ENCODE data around the gene C2CD2.
A peak's percentile ranks its signal among the peaks of the same experiment; 100 is the strongest.

C2CD2 gene

DNA sequence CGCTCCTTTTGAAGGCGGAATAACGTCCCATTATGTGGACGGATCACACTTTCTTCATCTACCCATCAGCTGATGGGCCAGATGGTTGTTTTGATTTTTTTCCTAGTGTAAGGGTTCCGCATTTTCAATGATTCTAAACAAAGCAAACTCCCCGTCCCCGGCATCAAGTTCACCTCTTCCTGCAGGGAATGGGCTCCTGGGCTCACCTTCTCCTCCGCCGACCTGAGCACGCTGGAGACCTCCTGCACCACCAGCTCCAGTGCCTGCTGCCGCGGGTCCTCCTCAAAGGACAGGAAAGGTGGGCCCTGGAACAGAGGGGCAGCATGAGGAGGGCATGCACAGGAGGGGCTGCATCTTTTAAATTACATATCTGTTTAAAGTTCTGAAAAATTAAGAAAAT lies 11.9 kb downstream of the C2CD2 start:
- no CpG with 5 or more reads among the region's 12 CpGs for WGBS (ENCODE audit: extremely low coverage, insufficient coverage, low lambda C conversion rate)

DNA sequence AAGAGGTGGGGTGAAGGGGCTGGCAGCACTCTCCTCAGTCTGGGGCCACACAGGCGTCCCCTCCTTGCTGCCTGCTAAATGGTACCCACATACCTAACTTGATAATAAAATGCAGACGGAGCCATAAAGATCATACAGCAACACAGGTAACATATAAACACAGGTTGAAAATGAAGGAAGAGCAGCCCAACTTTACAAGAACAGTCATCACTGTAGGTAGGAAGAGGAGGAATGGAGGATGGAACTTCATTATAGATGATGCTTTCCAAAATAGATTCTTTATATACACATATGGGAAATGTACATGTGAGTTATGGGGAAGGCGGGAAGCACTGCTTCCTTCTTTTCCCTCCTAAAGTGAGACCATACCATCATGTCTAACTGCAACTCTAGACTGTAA lies 13.4 kb downstream of the C2CD2 start:
- H3K23ac ChIP-seq (ENCODE audit: low read length) = no peak overlapping the region

More for the DNA sequence above, 11.9 kb downstream of the C2CD2 start:
- Histone ChIP-seq H3K79me1 (ENCODE audit: low read length) (no peaks in the 10 kb centered on the region), H3K23ac (ENCODE audit: low read length) (no peak overlapping the region), H3K4me3 (ENCODE audit: low read length) (no peak overlapping the region), H2BK120ac (ENCODE audit: low read depth, low read length) (no peak overlapping the region), H3K4ac (ENCODE audit: low read depth, low read length) (no peak overlapping the region), H3K9ac (ENCODE audit: low read length) (no peak overlapping the region), H4K5ac (ENCODE audit: low read length) (no peak overlapping the region), H4K8ac (ENCODE audit: low read depth, low read length) (no peak overlapping the region), H3K18ac (ENCODE audit: low read length) (no peak overlapping the region), H3K4me1 (ENCODE audit: control insufficient read depth, low read depth, low read length) (no peaks in the 10 kb centered on the region), H3K4me2 (ENCODE audit: low read length) (no peak overlapping the region), H2AK5ac (ENCODE audit: low read length) (no peak overlapping the region), H3K27me3 (ENCODE audit: insufficient read depth, low read length, poor library complexity) (no peaks in the 10 kb centered on the region), H2BK15ac (replicated peaks; ENCODE audit: low read depth) (no peak overlapping the region), H3K36me3 (ENCODE audit: control insufficient read depth, insufficient read depth, low read length) (no peaks in the 10 kb centered on the region), H3K27ac (ENCODE audit: low read depth, low read length) (no peak overlapping the region), H3K79me2 (ENCODE audit: control insufficient read depth, insufficient read depth, low read length) (no peaks in the 10 kb centered on the region), H3K56ac (ENCODE audit: low read length) (no peak overlapping the region), H2BK5ac (ENCODE audit: low read length) (no peak overlapping the region)
- no peak for DNase-seq

DNA sequence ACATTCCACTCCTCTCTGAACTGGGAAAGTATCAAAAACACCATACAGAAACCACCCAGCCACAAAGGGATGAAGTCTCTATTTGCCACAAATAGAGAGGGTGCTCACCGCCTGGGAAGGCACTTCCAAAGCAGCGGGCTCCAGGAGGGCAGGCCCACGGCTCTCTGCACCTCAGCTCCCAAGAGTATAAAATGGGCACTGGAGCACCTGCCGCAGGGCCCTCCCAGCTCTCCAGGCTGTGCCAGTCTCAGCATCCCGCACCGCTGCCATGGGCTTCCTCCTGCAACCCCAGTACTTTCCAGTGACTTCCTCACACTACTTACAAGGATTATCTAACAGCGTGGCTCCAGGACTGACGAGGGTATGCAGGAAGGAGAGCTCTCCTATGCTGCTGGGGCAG lies 14.4 kb downstream of the C2CD2 start:
- Histone ChIP-seq H3K4me3 (ENCODE audit: low read length) (no peak overlapping the region), H3K27me3 (ENCODE audit: insufficient read depth, low read length, poor library complexity) (no peaks in the 10 kb centered on the region), H3K4ac (ENCODE audit: low read depth, low read length) (no peak overlapping the region), H3K27ac (ENCODE audit: low read depth, low read length) (no peak overlapping the region), H4K8ac (ENCODE audit: low read depth, low read length) (no peak overlapping the region), H3K23ac (ENCODE audit: low read length) (no peak overlapping the region), H3K79me1 (ENCODE audit: low read length) (no peaks in the 10 kb centered on the region), H3K4me2 (ENCODE audit: low read length) (no peak overlapping the region), H4K5ac (ENCODE audit: low read length) (no peak overlapping the region), H3K9ac (ENCODE audit: low read length) (no peak overlapping the region), H2AK5ac (ENCODE audit: low read length) (no peak overlapping the region), H3K4me1 (ENCODE audit: control insufficient read depth, low read depth, low read length) (no peaks in the 10 kb centered on the region), H2BK5ac (ENCODE audit: low read length) (no peak overlapping the region), H2BK120ac (ENCODE audit: low read depth, low read length) (no peak overlapping the region), H2BK15ac (replicated peaks; ENCODE audit: low read depth) (no peak overlapping the region), H3K56ac (ENCODE audit: low read length) (no peak overlapping the region), H3K79me2 (ENCODE audit: control insufficient read depth, insufficient read depth, low read length) (no peaks in the 10 kb centered on the region), H3K36me3 (ENCODE audit: control insufficient read depth, insufficient read depth, low read length) (no peaks in the 10 kb centered on the region), H3K18ac (ENCODE audit: low read length) (no peak overlapping the region)
- DNase-seq = no peak
- no CpG with 5 or more reads among the region's 8 CpGs for WGBS (ENCODE audit: extremely low coverage, insufficient coverage, low lambda C conversion rate)

More for the DNA sequence above, 13.4 kb downstream of the C2CD2 start:
- Histone ChIP-seq H3K79me2 (ENCODE audit: control insufficient read depth, insufficient read depth, low read length) (no peaks in the 10 kb centered on the region), H2BK5ac (ENCODE audit: low read length) (no peak overlapping the region), H4K8ac (ENCODE audit: low read depth, low read length) (no peak overlapping the region), H2BK15ac (replicated peaks; ENCODE audit: low read depth) (no peak overlapping the region), H3K9ac (ENCODE audit: low read length) (no peak overlapping the region), H3K56ac (ENCODE audit: low read length) (no peak overlapping the region), H3K4me3 (ENCODE audit: low read length) (no peak overlapping the region), H2AK5ac (ENCODE audit: low read length) (no peak overlapping the region), H4K5ac (ENCODE audit: low read length) (no peak overlapping the region), H2BK120ac (ENCODE audit: low read depth, low read length) (no peak overlapping the region), H3K4me1 (ENCODE audit: control insufficient read depth, low read depth, low read length) (no peaks in the 10 kb centered on the region), H3K18ac (ENCODE audit: low read length) (no peak overlapping the region), H3K4ac (ENCODE audit: low read depth, low read length) (no peak overlapping the region), H3K27me3 (ENCODE audit: insufficient read depth, low read length, poor library complexity) (no peaks in the 10 kb centered on the region), H3K4me2 (ENCODE audit: low read length) (no peak overlapping the region), H3K27ac (ENCODE audit: low read depth, low read length) (no peak overlapping the region), H3K36me3 (ENCODE audit: control insufficient read depth, insufficient read depth, low read length) (no peaks in the 10 kb centered on the region), H3K79me1 (ENCODE audit: low read length) (no peaks in the 10 kb centered on the region)
- no peak for DNase-seq
- WGBS (ENCODE audit: extremely low coverage, insufficient coverage, low lambda C conversion rate) = no CpG with 5 or more reads among the region's 3 CpGs

DNA sequence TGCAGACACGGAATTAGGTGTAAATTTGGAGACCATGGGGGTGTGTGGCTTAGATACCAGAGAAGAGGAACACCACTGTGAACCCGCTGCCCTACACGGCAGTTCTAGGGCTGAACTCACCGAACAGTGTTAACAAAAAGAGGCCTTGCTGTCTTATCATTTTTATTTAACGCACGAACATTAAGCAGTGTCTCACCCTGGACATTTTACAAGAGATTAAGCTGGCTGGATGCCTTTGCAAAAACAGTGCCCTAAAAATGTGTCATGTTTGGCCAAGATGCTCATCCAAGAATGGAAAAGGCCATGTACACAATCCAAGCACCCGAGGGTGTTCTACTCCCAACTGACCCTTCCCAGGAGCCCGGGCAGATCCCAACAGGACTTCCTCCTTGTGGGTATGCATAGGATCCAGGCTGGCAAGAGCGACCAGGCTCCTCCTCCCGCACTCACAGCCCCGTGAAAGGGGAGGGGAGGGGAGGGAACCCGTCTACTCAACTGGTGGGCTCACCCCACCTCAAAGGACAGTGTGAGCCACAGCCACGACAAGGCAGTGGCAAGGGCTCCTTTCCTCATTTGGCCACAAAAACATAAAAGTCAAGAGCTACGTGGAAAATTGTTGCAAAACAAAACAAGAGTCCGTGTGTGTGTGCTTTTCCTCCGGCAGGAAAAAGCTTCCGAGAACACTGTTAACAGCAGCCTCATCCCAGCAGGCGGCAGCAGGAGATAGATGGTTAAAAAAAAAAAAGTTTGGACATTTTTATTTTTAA lies 20.3 kb downstream of the C2CD2 start:
- Histone ChIP-seq H2AK5ac (ENCODE audit: low read length) (no peak overlapping the region), H3K27me3 (ENCODE audit: insufficient read depth, low read length, poor library complexity) (no peaks in the 10 kb centered on the region), H3K18ac (ENCODE audit: low read length) (no peak overlapping the region), H3K79me1 (ENCODE audit: low read length) (no peaks in the 10 kb centered on the region), H3K4me1 (ENCODE audit: control insufficient read depth, low read depth, low read length) (peaks cover 2% of the 10 kb centered on the region), H4K5ac (ENCODE audit: low read length) (no peak overlapping the region), H3K4me2 (ENCODE audit: low read length) (no peak overlapping the region), H3K4me3 (ENCODE audit: low read length) (no peak overlapping the region), H2BK5ac (ENCODE audit: low read length) (no peak overlapping the region), H2BK15ac (replicated peaks; ENCODE audit: low read depth) (no peak overlapping the region), H4K8ac (ENCODE audit: low read depth, low read length) (no peak overlapping the region), H2BK120ac (ENCODE audit: low read depth, low read length) (no peak overlapping the region), H3K36me3 (ENCODE audit: control insufficient read depth, insufficient read depth, low read length) (no peaks in the 10 kb centered on the region), H3K9ac (ENCODE audit: low read length) (no peak overlapping the region), H3K4ac (ENCODE audit: low read depth, low read length) (no peak overlapping the region), H3K79me2 (ENCODE audit: control insufficient read depth, insufficient read depth, low read length) (no peaks in the 10 kb centered on the region), H3K23ac (ENCODE audit: low read length) (no peak overlapping the region), H3K27ac (ENCODE audit: low read depth, low read length) (no peak overlapping the region), H3K56ac (ENCODE audit: low read length) (peak overlapping the region; percentile 6)
- WGBS (ENCODE audit: extremely low coverage, insufficient coverage, low lambda C conversion rate) = no CpG with 5 or more reads among the region's 18 CpGs
- no peak for DNase-seq

DNA sequence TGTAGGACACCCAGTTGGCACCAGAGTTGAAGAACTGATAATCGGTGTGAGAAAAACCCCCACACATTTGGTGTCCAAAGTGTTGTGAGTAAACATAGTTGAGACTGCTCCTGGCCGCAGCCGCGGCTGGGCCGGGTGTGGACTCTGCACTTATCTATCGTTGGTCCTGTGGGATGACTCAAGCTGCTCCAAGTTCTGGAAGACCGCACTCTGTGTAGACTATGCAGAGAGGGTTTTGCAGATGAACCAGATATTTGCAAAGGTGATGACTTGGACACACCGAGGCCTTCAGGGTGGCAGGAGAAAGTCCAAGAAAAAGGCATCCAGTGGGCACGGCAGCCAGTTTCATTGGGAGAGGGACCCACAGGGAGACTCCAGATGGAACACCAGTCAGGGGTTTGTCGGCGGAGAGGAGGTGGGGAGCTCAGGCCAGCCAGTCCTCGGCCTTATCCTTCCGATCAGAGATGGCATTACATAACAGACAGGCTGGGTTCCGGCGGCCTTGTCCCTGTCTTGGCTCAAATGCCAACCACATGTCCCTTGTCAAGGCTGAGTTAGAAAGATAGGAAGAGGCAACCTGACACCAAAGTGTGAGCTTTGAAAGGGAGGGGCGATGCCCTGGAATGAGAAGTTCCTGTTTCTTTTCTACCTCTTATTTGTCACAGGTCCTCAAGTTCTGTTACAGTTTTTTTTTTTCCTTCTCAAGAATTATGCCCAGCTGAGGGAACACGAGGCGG lies 21.1 kb downstream of the C2CD2 start:
- Histone ChIP-seq H4K5ac (ENCODE audit: low read length) (no peak overlapping the region), H3K56ac (ENCODE audit: low read length) (no peak overlapping the region), H4K8ac (ENCODE audit: low read depth, low read length) (no peak overlapping the region), H3K4me1 (ENCODE audit: control insufficient read depth, low read depth, low read length) (peaks cover 2% of the 10 kb centered on the region), H3K23ac (ENCODE audit: low read length) (no peak overlapping the region), H3K79me1 (ENCODE audit: low read length) (no peaks in the 10 kb centered on the region), H3K79me2 (ENCODE audit: control insufficient read depth, insufficient read depth, low read length) (no peaks in the 10 kb centered on the region), H2AK5ac (ENCODE audit: low read length) (no peak overlapping the region), H3K27me3 (ENCODE audit: insufficient read depth, low read length, poor library complexity) (no peaks in the 10 kb centered on the region), H3K4ac (ENCODE audit: low read depth, low read length) (no peak overlapping the region), H2BK5ac (ENCODE audit: low read length) (no peak overlapping the region), H3K36me3 (ENCODE audit: control insufficient read depth, insufficient read depth, low read length) (no peaks in the 10 kb centered on the region), H3K4me3 (ENCODE audit: low read length) (no peak overlapping the region), H2BK15ac (replicated peaks; ENCODE audit: low read depth) (no peak overlapping the region), H3K27ac (ENCODE audit: low read depth, low read length) (no peak overlapping the region), H3K18ac (ENCODE audit: low read length) (no peak overlapping the region), H2BK120ac (ENCODE audit: low read depth, low read length) (no peak overlapping the region), H3K4me2 (ENCODE audit: low read length) (no peak overlapping the region), H3K9ac (ENCODE audit: low read length) (no peak overlapping the region)
- WGBS (ENCODE audit: extremely low coverage, insufficient coverage, low lambda C conversion rate) = no CpG with 5 or more reads among the region's 18 CpGs
- peak; percentile 45 for DNase-seq
